H9 (cell line): Measurements from ENCODE around the gene DAB1. TPM values are rescaled to one million over a fixed set of nuclear protein-coding genes. Genes with fewer than 3 reads are reported as not detected.

Experiments
- DNase-seq: peaks from one replicate; pipeline ENCODE4 v3.0.0-alpha.2; 2017
- H2AFZ ChIP-seq: one replicate; pipeline ENCODE4 v1.6.1; 2013; ENCODE audit warnings: mild to moderate bottlenecking, low read length, control low read depth, moderate library complexity
- H2AK5ac ChIP-seq: 2 replicates; pipeline ENCODE4 v1.6.1; 2013; ENCODE audit warnings: low read length, control low read depth, mixed read lengths; ENCODE audit not compliant: insufficient read length
- H2BK120ac ChIP-seq: one replicate; pipeline ENCODE4 v1.6.1; 2013; ENCODE audit warnings: low read depth, mild to moderate bottlenecking, low read length, control low read depth, inconsistent platforms; ENCODE audit not compliant: poor library complexity, severe bottlenecking
- H2BK12ac ChIP-seq: 2 replicates; pipeline ENCODE4 v1.6.1; 2013; ENCODE audit warnings: low read length, control low read depth, mixed read lengths, low read depth; ENCODE audit not compliant: insufficient read length
- H2BK15ac ChIP-seq: 2 replicates; pipeline ENCODE4 v1.6.1; 2013; ENCODE audit warnings: low read depth, low read length, control low read depth
- H2BK20ac ChIP-seq: one replicate; pipeline ENCODE4 v1.6.1; 2013; ENCODE audit warnings: low read depth, mild to moderate bottlenecking, low read length, control low read depth, inconsistent platforms; ENCODE audit not compliant: poor library complexity, severe bottlenecking
- H2BK5ac ChIP-seq: 2 replicates; pipeline ENCODE4 v1.6.1; 2013; ENCODE audit warnings: low read length, control low read depth, mixed read lengths; ENCODE audit not compliant: insufficient read length
- H3K14ac ChIP-seq: 2 replicates; pipeline ENCODE4 v1.6.1; 2013; ENCODE audit warnings: low read length, control low read depth; ENCODE audit not compliant: insufficient read depth
- H3K18ac ChIP-seq: 2 replicates; pipeline ENCODE4 v1.6.1; 2013; ENCODE audit warnings: low read depth, mild to moderate bottlenecking, mixed read lengths, low read length, control low read depth; ENCODE audit not compliant: insufficient read length
- H3K23ac ChIP-seq: 2 replicates; pipeline ENCODE4 v1.6.1; 2013; ENCODE audit warnings: low read length, control low read depth, mixed read lengths, low read depth; ENCODE audit not compliant: insufficient read length
- H3K23me2 ChIP-seq: 2 replicates; pipeline ENCODE4 v1.6.1; 2013; ENCODE audit warnings: low read depth, mild to moderate bottlenecking, mixed read lengths, low read length, control low read depth; ENCODE audit not compliant: insufficient read length, poor library complexity, severe bottlenecking
- H3K27ac ChIP-seq: 2 replicates; pipeline ENCODE4 v1.5.1; 2013; ENCODE audit warnings: low read length, control low read depth, mixed read lengths, low read depth; ENCODE audit not compliant: insufficient read length
- H3K27me3 ChIP-seq: 2 replicates; pipeline ENCODE4 v1.6.1; 2013; ENCODE audit warnings: low read length, control low read depth, inconsistent platforms; ENCODE audit not compliant: insufficient read depth
- H3K4ac ChIP-seq: 2 replicates; pipeline ENCODE4 v1.6.1; 2013; ENCODE audit warnings: low read depth, mild to moderate bottlenecking, control low read depth, inconsistent platforms, low read length, moderate library complexity
- H3K4me1 ChIP-seq: 2 replicates; pipeline ENCODE4 v1.6.1; 2013; ENCODE audit warnings: low read length, control low read depth, inconsistent platforms; ENCODE audit not compliant: insufficient read depth
- H3K4me2 ChIP-seq: 2 replicates; pipeline ENCODE4 v1.6.1; 2013; ENCODE audit warnings: low read length, control low read depth, mixed read lengths; ENCODE audit not compliant: insufficient read length, insufficient read depth
- H3K56ac ChIP-seq: 2 replicates; pipeline ENCODE4 v1.6.1; 2013; ENCODE audit warnings: low read depth, mild to moderate bottlenecking, mixed read lengths, low read length, control low read depth; ENCODE audit not compliant: insufficient read length
- H3K79me1 ChIP-seq: 2 replicates; pipeline ENCODE4 v1.6.1; 2013; ENCODE audit warnings: low read depth, mild to moderate bottlenecking, moderate library complexity, low read length, control low read depth, inconsistent platforms; ENCODE audit not compliant: insufficient read depth, poor library complexity, severe bottlenecking
- H3K79me2 ChIP-seq: 2 replicates; pipeline ENCODE4 v1.6.1; 2013; ENCODE audit warnings: low read length, control low read depth, inconsistent platforms; ENCODE audit not compliant: insufficient read depth
- H3K9ac ChIP-seq: 2 replicates; pipeline ENCODE4 v1.6.1; 2013; ENCODE audit warnings: low read length, control low read depth, mixed read lengths; ENCODE audit not compliant: insufficient read length; ENCODE audit errors: extremely low read depth
- H3K9me3 ChIP-seq: one replicate; pipeline ENCODE4 v1.6.1; 2013; ENCODE audit warnings: low read depth, low read length, inconsistent platforms; ENCODE audit not compliant: control insufficient read depth
- H3T11ph ChIP-seq: one replicate; pipeline ENCODE4 v1.6.1; 2013; ENCODE audit warnings: mild to moderate bottlenecking, low read length, control low read depth, inconsistent platforms
- H4K20me1 ChIP-seq: one replicate; pipeline ENCODE4 v1.6.1; 2013; ENCODE audit not compliant: control insufficient read depth, insufficient read length, insufficient read depth
- H4K5ac ChIP-seq: 2 replicates; pipeline ENCODE4 v1.6.1; 2013; ENCODE audit warnings: low read depth, mild to moderate bottlenecking, mixed read lengths, low read length, control low read depth; ENCODE audit not compliant: insufficient read length
- H4K8ac ChIP-seq: replicated peaks from 2 replicates; pipeline ENCODE4 v1.6.1; 2013; ENCODE audit warnings: low read length, control low read depth, mixed read lengths, low read depth; ENCODE audit not compliant: insufficient read length
- H4K91ac ChIP-seq: 2 replicates; pipeline ENCODE4 v1.6.1; 2013; ENCODE audit warnings: low read depth, mild to moderate bottlenecking, moderate library complexity, mixed read lengths, low read length, control low read depth; ENCODE audit not compliant: insufficient read length
- H3K27ac Mint-ChIP-seq, 3 experiments: 2 replicates in 2 of 3; 3 replicates in 1 of 3; pipeline ENCODE4 v1.8.0; 2020 to 2021; ENCODE audit warnings: mixed read lengths in 3 of 3, mild to moderate bottlenecking in 1 of 3, moderate library complexity in 1 of 3
- H3K27me3 Mint-ChIP-seq: 2 replicates; pipeline ENCODE4 v1.8.0; 2021; ENCODE audit warnings: low read depth, mild to moderate bottlenecking, moderate library complexity, mixed read lengths
- H3K36me3 Mint-ChIP-seq, 3 experiments: 2 replicates in 2 of 3; 3 replicates in 1 of 3; pipeline ENCODE4 v1.8.0; 2020 to 2021; ENCODE audit warnings: low read depth in 3 of 3, mixed read lengths in 3 of 3; ENCODE audit not compliant: insufficient read depth in 1 of 3
- H3K4me1 Mint-ChIP-seq, 2 experiments: 2 replicates each; pipeline ENCODE4 v1.8.0; 2020; ENCODE audit warnings: mixed read lengths in 2 of 2
- H3K4me3 Mint-ChIP-seq, 2 experiments: 2 replicates in 1 of 2; 3 replicates in 1 of 2; pipeline ENCODE4 v1.8.0; 2020 to 2021; ENCODE audit warnings: mild to moderate bottlenecking in 2 of 2, mixed read lengths in 2 of 2, moderate library complexity in 1 of 2
- H3K9me3 Mint-ChIP-seq, 2 experiments: 2 replicates in 1 of 2; 3 replicates in 1 of 2; pipeline ENCODE4 v1.8.0; 2020; ENCODE audit warnings: mild to moderate bottlenecking in 2 of 2, mixed read lengths in 2 of 2, moderate library complexity in 1 of 2
- CTCF ChIP-seq: fragments of 200-600 bp; sonication (generic); conservative IDR thresholded peaks from 3 replicates; pipeline ENCODE4 v1.8.0; 2021; ENCODE audit warnings: antibody characterized with exemption, mild to moderate bottlenecking
- WGBS: extraction: QIAGEN DNeasy Blood & Tissue Kit; methylation state at CpG from one replicate; pipeline ENCODE4 v1.1.7; 2013; ENCODE audit warnings: missing lambda C conversion rate, low lambda C conversion rate, mixed read lengths; ENCODE audit not compliant: insufficient read length; ENCODE audit errors: extremely low coverage; 5-methylcytosine and 5-hydroxymethylcytosine counted together
- total RNA-seq: library from RNA; stranded (reverse); gene quantifications from 2 replicates; pipeline ENCODE4 v1.2.1, GENCODE V29; 2021

The DAB1 gene
- total RNA-seq, 1 experiment from 2014 or later: 9.3 TPM

- Histone ChIP-seq H4K91ac (no peak overlapping the region), H4K5ac (no peak overlapping the region), H2BK15ac (no peak overlapping the region), H2BK12ac (no peak overlapping the region), H3K79me1 (no peaks in the 10 kb centered on the region), H2AFZ (no peak overlapping the region), H3K4ac (no peak overlapping the region), H2AK5ac (no peak overlapping the region), H3K4me1 (peaks cover 4% of the 10 kb centered on the region; the same call in 1 of the 2 replicates), H3K9me3 (no peaks in the 10 kb centered on the region), H3K27ac (no peak overlapping the region), H4K20me1 (no peaks in the 10 kb centered on the region), H3K23ac (no peak overlapping the region), H3K23me2 (no peaks in the 10 kb centered on the region), H4K8ac (no peak overlapping the region), H3K27me3 (no peaks in the 10 kb centered on the region), H2BK20ac (no peak overlapping the region), H3T11ph (no peak overlapping the region), H2BK120ac (no peak overlapping the region), H3K4me2 (no peak overlapping the region), H3K18ac (no peak overlapping the region), H3K56ac (no peak overlapping the region), H3K79me2 (no peaks in the 10 kb centered on the region), H2BK5ac (no peak overlapping the region), H3K14ac (no peak overlapping the region), H3K9ac (no peak overlapping the region)
- no peak for TF ChIP-seq CTCF
- peak overlapping the region in 1 of 3 experiments; percentile 66; a peak in 2 of 7 replicates for H3K27ac Mint-ChIP-seq
- H3K9me3 Mint-ChIP-seq: no peaks in the 10 kb centered on the region
- WGBS: no CpG with 5 or more reads among the region's 6 CpGs
- DNase-seq: no peak
- H3K27me3 Mint-ChIP-seq: no peaks in the 10 kb centered on the region; the same call in 1 of the 2 replicates
- H3K4me3 Mint-ChIP-seq: no peak overlapping the region
- H3K36me3 Mint-ChIP-seq: no peaks in the 10 kb centered on the region; a peak in 1 of 7 replicates
- H3K4me1 Mint-ChIP-seq: peaks cover 10 to 15% of the 10 kb centered on the region in 2 experiments
Measured at GRCh38 chr1:57017200-57017599, 406.7 kb downstream of the DAB1 start.
